ENCODE measurements around the gene SLC46A1. TPM values are rescaled to one million over a fixed set of nuclear protein-coding genes. Genes with fewer than 3 reads are reported as not detected.

Gene SLC46A1
- total RNA-seq, result 3.2 and 3.6 TPM in 2 replicates

DNA sequence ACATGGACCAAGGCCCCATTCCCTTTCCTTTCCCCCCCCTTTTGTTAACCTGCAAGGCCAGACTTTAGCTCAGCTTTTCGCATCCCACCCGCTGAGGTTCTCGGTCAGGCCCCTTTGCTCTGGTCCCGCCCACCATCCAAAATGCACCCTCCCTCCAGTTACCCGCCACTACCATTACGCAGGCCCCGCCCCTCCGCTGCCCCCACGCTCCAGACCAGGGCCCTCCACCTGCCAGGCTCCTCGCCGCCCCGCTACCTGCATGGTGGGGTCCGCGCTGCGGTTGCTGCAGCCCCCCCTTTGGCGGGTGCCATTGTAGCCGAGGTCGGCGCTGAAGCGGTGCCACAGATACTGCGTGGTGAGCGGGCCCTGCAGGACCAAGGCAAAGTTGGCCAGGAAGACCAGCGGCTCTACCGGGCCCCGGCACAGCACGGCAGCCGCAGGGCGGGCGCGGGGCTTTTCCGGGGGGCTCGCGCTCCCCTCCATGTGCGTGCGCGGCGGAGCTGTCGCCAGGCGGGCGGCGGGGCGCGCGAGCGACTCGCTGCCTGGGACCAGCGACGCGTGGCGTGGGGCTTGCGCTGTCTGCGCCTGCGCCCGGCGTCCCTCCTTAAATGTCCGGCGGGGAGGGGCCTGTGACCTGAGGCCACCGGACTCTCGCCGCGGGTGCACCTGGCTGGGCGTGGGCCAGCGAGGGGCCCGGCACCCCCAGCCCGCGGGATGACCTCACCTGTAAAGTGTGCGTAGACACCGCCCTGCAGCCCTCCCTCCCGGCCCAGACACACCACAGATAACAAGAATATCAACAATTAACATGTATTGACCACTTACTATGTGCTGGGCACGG is at the start of gene SLC46A1:
SLC46A1 (minus strand) TSS at position 581 of the 841 bp plus-strand sequence; CDS start at position 483, 98 bp downstream.

DNA sequence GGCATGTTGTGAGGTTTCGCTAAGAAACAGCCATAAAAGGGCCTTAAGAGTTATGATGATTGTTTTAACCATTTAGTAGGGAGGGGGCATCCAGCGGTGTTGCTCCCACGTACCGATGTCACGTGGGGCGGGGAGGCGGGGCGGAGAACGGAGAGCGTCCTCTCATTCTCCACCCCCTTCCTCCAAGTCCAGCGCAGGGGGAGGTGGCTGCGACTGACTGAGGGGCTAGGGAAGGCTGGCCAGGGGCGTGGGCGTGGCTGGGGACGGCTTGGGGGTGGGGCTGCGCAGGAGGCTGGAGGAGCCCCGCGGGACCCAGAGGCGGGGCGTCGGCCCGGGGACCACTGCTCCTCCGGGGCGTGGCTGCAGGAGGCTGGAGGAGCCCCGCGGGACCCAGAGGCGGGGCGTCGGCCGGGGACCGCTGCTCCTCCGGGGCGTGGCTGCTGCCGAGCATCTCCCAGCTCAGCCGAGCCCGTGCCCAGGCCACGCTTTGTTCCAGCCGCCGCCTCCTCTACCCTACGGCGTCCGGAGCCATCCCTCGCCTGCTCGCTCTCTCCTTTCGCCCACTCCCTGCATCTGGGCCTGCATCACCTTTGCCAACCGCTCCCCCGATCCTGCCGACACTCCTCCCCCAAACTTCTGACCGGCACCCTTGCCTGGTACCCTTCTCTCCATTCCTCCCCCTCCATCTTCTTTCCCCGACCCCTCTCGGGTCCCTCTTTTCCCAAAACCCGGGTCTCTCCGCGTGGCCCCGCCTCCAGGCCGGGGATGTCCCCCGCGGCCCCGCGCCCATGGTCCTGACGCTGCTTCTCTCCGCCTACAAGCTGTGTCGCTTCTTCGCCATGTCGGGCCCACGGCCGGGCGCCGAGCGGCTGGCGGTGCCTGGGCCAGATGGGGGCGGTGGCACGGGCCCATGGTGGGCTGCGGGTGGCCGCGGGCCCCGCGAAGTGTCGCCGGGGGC is 34.5 kb downstream of the SLC46A1 start, which contains the start of gene SARM1:
SARM1 (plus strand) TSS at position 450 of the 958 bp plus-strand sequence; CDS start at position 789, 339 bp downstream.

GRCh38 chr17:28370035-28370743 is 35.8 kb downstream of the SLC46A1 start, which contains the start of gene VTN:
Gene VTN (minus strand): TSS chr17:28370307. CDS start chr17:28370203, 104 bp downstream.

GRCh38 chr17:28364665-28365363 is 41.2 kb downstream of the SLC46A1 start, which contains the start of gene SEBOX:
Gene SEBOX (minus strand): TSS chr17:28365199. CDS start chr17:28365151, 48 bp downstream.

GRCh38 chr17:28357061-28357900 is 48.7 kb downstream of the SLC46A1 start, which contains the start of gene POLDIP2:
Gene POLDIP2 (minus strand): TSS chr17:28357527. CDS start chr17:28357448, 79 bp downstream.

Other genes starting within 250 kb of the SLC46A1 start
- 9.1 and 22.5 TPM in 2 replicates for gene TMEM97, start 87.0 kb downstream of the SLC46A1 start, total RNA-seq
- gene IFT20, start 70.7 kb downstream of the SLC46A1 start, total RNA-seq, result 32.5 and 37.6 TPM in 2 replicates
- gene TNFAIP1, start 70.5 kb downstream of the SLC46A1 start, total RNA-seq, result 59.6 and 113 TPM in 2 replicates
- 56.6 and 57.5 TPM in 2 replicates for gene POLDIP2, start 48.7 kb downstream of the SLC46A1 start, total RNA-seq
- not detected in 2 replicates for gene SEBOX, start 41.0 kb downstream of the SLC46A1 start, total RNA-seq
- gene VTN, start 35.9 kb downstream of the SLC46A1 start, total RNA-seq, result under 0.01 and 0.06 TPM in 2 replicates
- gene SARM1, start 34.5 kb downstream of the SLC46A1 start, total RNA-seq, result 1.1 and 10.5 TPM in 2 replicates
- not detected in 2 replicates for gene SLC13A2, start 67.4 kb upstream of the SLC46A1 start, total RNA-seq
- not detected in 2 replicates for gene FOXN1, start 100.1 kb upstream of the SLC46A1 start, total RNA-seq
- gene UNC119, start 146.4 kb upstream of the SLC46A1 start, total RNA-seq, result 14.4 and 28.1 TPM in 2 replicates
- gene PIGS, start 165.3 kb upstream of the SLC46A1 start, total RNA-seq, result 31.7 and 72.4 TPM in 2 replicates
- 19.6 and 25.0 TPM in 2 replicates for gene ALDOC, start 170.7 kb upstream of the SLC46A1 start, total RNA-seq
- 24.1 and 30.4 TPM in 2 replicates for gene SPAG5, start 192.8 kb upstream of the SLC46A1 start, total RNA-seq
- gene RSKR, start 208.0 kb upstream of the SLC46A1 start, total RNA-seq, result 3.7 and 9.4 TPM in 2 replicates
- gene BLTP2, start 238.9 kb upstream of the SLC46A1 start, total RNA-seq, result 145 and 212 TPM in 2 replicates

Data from bladder microvascular endothelial cell (primary cell).